SK-N-SH treated with all-trans-retinoic acid at 6 μM for 48 hours (cell line): ENCODE measurements around the gene ACBD4.

Source experiments
- ATAC-seq: fragments of 200-7000 bp; cut with Tn5 transposase; 3 replicates; pipeline ENCODE4 v1.9.1; 2020; ENCODE audit warnings: mild to moderate bottlenecking, moderate library complexity
- ARNTL ChIP-seq: fragments of 450-650 bp; formaldehyde crosslinking; IDR thresholded peaks from 2 replicates; pipeline ENCODE4 v1.5.0; 2020; ENCODE audit warnings: low read depth, mild to moderate bottlenecking, moderate library complexity, borderline replicate concordance
- BACH2 ChIP-seq: fragments of 250-450 bp; sonication (Bioruptor Pico); IDR thresholded peaks from 2 replicates; pipeline ENCODE4 v1.9.0; 2021; ENCODE audit warnings: mild to moderate bottlenecking, borderline replicate concordance
- CSDC2 ChIP-seq: fragments of 250-450 bp; sonication (Bioruptor Pico); IDR thresholded peaks from 2 replicates; pipeline ENCODE4 v1.5.0; 2020; ENCODE audit warnings: mild to moderate bottlenecking, moderate library complexity
- ESRRG ChIP-seq: fragments of 250-450 bp; sonication (Bioruptor Pico); IDR thresholded peaks from 2 replicates; pipeline ENCODE4 v1.6.1; 2021; ENCODE audit warnings: mild to moderate bottlenecking
- GLIS3 ChIP-seq: fragments of 250-450 bp; sonication (Bioruptor Pico); IDR thresholded peaks from 2 replicates; pipeline ENCODE4 v1.5.0; 2020; ENCODE audit warnings: mild to moderate bottlenecking, moderate library complexity
- ISL1 ChIP-seq: fragments of 250-450 bp; sonication (Bioruptor Pico); IDR thresholded peaks from 2 replicates; pipeline ENCODE4 v2.1.2; 2022; ENCODE audit warnings: mild to moderate bottlenecking, moderate library complexity
- OSR1 ChIP-seq: fragments of 250-450 bp; sonication (Bioruptor Pico); IDR thresholded peaks from 2 replicates; pipeline ENCODE4 v1.8.0; 2022; ENCODE audit warnings: moderate library complexity, mild to moderate bottlenecking, inconsistent platforms
- PPARA ChIP-seq: fragments of 250-450 bp; sonication (Bioruptor Pico); IDR thresholded peaks from 2 replicates; pipeline ENCODE4 v1.5.0; 2020; ENCODE audit warnings: mild to moderate bottlenecking, borderline replicate concordance
- RARB ChIP-seq: fragments of 250-450 bp; sonication (Bioruptor Pico); IDR thresholded peaks from 2 replicates; pipeline ENCODE4 v1.8.0; 2021; ENCODE audit warnings: mild to moderate bottlenecking, moderate library complexity
- SNAI2 ChIP-seq: fragments of 250-450 bp; sonication (Bioruptor Pico); IDR thresholded peaks from 2 replicates; pipeline ENCODE4 v1.5.0; 2020; ENCODE audit warnings: mild to moderate bottlenecking, moderate library complexity
- TCF4 ChIP-seq: fragments of 250-450 bp; sonication (Bioruptor Pico); IDR thresholded peaks from 2 replicates; pipeline ENCODE4 v1.8.0; 2021; ENCODE audit warnings: mild to moderate bottlenecking, moderate library complexity, borderline replicate concordance
- TOX ChIP-seq: fragments of 250-450 bp; sonication (Bioruptor Pico); IDR thresholded peaks from 2 replicates; pipeline ENCODE4 v1.8.0; 2021; ENCODE audit warnings: mild to moderate bottlenecking, moderate library complexity, borderline replicate concordance
- ZC3H10 ChIP-seq: fragments of 250-450 bp; sonication (Bioruptor Pico); IDR thresholded peaks from 2 replicates; pipeline ENCODE4 v1.5.1; 2021; ENCODE audit warnings: mild to moderate bottlenecking, moderate library complexity
- ZFP3 ChIP-seq: fragments of 250-450 bp; sonication (Bioruptor Pico); IDR thresholded peaks from 2 replicates; pipeline ENCODE4 v1.5.0; 2020; ENCODE audit warnings: mild to moderate bottlenecking, moderate library complexity
- ZFP30 ChIP-seq: fragments of 450-650 bp; formaldehyde crosslinking; IDR thresholded peaks from 2 replicates; pipeline ENCODE4 v1.5.0; 2022; ENCODE audit warnings: mild to moderate bottlenecking, moderate library complexity
- ZNF565 ChIP-seq: fragments of 450-650 bp; formaldehyde crosslinking; conservative IDR thresholded peaks from 2 replicates; pipeline ENCODE4 v1.5.0; 2020; ENCODE audit warnings: low read depth, mild to moderate bottlenecking, moderate library complexity
- ZNF70 ChIP-seq: fragments of 450-650 bp; formaldehyde crosslinking; IDR thresholded peaks from 2 replicates; pipeline ENCODE4 v1.5.0; 2020; ENCODE audit warnings: mild to moderate bottlenecking, moderate library complexity
- ZNF8 ChIP-seq: fragments of 450-650 bp; formaldehyde crosslinking; IDR thresholded peaks from 2 replicates; pipeline ENCODE4 v1.5.0; 2020; ENCODE audit warnings: mild to moderate bottlenecking, moderate library complexity
- TF ChIP-seq, protein P1 (sequence below): fragments of 250-450 bp; sonication (Bioruptor Pico); IDR thresholded peaks from 2 replicates; pipeline ENCODE4 v1.5.1; 2021; ENCODE audit warnings: mild to moderate bottlenecking, moderate library complexity
- TF ChIP-seq, protein P2 (sequence below): fragments of 250-450 bp; sonication (Bioruptor Pico); IDR thresholded peaks from 2 replicates; pipeline ENCODE4 v1.5.0; 2020; ENCODE audit warnings: mild to moderate bottlenecking, moderate library complexity
- TF ChIP-seq, protein P3 (sequence below): fragments of 250-450 bp; sonication (Bioruptor Pico); IDR thresholded peaks from 2 replicates; pipeline ENCODE4 v1.8.0; 2021; ENCODE audit warnings: low read depth, mild to moderate bottlenecking, moderate library complexity, borderline replicate concordance

ACBD4 gene

DNA sequence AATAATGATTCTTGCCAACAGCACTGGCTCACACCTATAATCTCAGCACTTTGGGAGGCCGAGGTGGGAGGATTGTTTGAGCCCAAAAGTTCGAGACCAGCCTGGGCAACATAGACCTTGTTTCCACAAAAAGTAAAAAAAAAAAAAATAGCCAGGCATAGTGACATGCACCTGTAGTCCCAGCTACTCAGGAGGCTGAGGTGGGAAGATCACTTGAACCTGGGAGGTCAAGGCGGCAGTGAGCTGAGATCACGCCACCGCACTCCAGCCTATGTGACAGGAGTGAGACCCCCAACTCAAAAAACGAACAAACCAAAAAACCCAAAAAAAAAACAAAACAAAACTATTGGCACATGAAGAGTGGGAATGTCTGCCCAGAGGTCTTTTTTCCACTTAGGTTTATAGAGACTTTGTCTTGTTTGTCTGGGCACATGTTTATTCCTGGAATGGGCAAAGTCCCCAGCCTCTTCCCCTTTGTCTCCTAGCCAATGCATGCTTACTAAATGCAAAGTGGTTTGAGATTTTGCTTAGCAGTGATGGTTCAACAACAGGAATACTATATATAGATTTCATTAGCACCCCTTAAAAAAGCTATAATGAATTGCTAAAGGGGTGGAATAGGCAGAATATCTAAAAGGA lies 48.5 kb upstream of the ACBD4 start (continued):
- TF ChIP-seq, protein P1, sequence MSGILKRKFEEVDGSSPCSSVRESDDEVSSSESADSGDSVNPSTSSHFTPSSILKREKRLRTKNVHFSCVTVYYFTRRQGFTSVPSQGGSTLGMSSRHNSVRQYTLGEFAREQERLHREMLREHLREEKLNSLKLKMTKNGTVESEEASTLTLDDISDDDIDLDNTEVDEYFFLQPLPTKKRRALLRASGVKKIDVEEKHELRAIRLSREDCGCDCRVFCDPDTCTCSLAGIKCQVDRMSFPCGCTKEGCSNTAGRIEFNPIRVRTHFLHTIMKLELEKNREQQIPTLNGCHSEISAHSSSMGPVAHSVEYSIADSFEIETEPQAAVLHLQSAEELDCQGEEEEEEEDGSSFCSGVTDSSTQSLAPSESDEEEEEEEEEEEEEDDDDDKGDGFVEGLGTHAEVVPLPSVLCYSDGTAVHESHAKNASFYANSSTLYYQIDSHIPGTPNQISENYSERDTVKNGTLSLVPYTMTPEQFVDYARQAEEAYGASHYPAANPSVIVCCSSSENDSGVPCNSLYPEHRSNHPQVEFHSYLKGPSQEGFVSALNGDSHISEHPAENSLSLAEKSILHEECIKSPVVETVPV (CRISPR knock-in tag): no peak
- TF ChIP-seq ZC3H10 (no peak), TOX (no peak), PPARA (CRISPR knock-in tag) (no peak)
- TF ChIP-seq, protein P2, sequence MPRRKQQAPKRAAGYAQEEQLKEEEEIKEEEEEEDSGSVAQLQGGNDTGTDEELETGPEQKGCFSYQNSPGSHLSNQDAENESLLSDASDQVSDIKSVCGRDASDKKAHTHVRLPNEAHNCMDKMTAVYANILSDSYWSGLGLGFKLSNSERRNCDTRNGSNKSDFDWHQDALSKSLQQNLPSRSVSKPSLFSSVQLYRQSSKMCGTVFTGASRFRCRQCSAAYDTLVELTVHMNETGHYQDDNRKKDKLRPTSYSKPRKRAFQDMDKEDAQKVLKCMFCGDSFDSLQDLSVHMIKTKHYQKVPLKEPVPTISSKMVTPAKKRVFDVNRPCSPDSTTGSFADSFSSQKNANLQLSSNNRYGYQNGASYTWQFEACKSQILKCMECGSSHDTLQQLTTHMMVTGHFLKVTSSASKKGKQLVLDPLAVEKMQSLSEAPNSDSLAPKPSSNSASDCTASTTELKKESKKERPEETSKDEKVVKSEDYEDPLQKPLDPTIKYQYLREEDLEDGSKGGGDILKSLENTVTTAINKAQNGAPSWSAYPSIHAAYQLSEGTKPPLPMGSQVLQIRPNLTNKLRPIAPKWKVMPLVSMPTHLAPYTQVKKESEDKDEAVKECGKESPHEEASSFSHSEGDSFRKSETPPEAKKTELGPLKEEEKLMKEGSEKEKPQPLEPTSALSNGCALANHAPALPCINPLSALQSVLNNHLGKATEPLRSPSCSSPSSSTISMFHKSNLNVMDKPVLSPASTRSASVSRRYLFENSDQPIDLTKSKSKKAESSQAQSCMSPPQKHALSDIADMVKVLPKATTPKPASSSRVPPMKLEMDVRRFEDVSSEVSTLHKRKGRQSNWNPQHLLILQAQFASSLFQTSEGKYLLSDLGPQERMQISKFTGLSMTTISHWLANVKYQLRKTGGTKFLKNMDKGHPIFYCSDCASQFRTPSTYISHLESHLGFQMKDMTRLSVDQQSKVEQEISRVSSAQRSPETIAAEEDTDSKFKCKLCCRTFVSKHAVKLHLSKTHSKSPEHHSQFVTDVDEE (CRISPR knock-in tag): no peak
- TF ChIP-seq, protein P3, sequence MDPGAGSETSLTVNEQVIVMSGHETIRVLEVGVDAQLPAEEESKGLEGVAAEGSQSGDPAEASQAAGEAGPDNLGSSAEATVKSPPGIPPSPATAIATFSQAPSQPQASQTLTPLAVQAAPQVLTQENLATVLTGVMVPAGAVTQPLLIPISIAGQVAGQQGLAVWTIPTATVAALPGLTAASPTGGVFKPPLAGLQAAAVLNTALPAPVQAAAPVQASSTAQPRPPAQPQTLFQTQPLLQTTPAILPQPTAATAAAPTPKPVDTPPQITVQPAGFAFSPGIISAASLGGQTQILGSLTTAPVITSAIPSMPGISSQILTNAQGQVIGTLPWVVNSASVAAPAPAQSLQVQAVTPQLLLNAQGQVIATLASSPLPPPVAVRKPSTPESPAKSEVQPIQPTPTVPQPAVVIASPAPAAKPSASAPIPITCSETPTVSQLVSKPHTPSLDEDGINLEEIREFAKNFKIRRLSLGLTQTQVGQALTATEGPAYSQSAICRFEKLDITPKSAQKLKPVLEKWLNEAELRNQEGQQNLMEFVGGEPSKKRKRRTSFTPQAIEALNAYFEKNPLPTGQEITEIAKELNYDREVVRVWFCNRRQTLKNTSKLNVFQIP: no peak
- TF ChIP-seq, all 23 proteins: peak for 0

DNA sequence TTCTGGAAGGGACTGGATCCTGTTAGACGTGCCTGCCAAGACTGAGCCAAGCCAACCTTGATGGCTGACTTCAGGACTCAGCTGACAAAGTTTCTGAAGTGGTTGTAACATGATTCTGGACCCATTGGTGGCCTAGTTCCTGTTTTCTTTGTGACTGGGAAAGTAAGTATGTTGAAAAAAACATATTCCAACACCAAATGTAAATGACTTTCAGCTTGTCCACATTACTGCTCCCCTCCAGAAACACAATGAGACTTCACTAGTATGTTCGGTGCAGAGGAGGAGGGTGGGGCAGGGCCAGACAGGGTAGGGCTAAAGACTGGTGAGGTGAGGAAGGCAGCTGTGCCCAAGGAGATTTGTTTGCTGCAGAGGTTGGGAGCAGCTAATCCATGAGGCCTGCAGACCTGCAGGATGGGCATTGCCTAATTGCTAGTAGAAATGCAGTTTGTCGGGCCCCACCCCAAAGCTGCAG lies 47.9 kb upstream of the ACBD4 start:
- TF ChIP-seq ISL1: no peak
- no peak for TF ChIP-seq BACH2 (CRISPR knock-in tag)
- TF ChIP-seq, protein P2 (CRISPR knock-in tag): no peak
- no peak for TF ChIP-seq ZC3H10
- no peak for TF ChIP-seq ESRRG
- no peak for TF ChIP-seq OSR1
- TF ChIP-seq CSDC2 (CRISPR knock-in tag): no peak
- TF ChIP-seq, protein P1 (CRISPR knock-in tag): no peak
- TF ChIP-seq ZNF8 (CRISPR knock-in tag): no peak
- no peak for TF ChIP-seq SNAI2 (CRISPR knock-in tag)
- no peak for TF ChIP-seq TCF4 (CRISPR knock-in tag)
- TF ChIP-seq GLIS3: no peak
- no peak for TF ChIP-seq ZFP30
- ATAC-seq: no peak

DNA sequence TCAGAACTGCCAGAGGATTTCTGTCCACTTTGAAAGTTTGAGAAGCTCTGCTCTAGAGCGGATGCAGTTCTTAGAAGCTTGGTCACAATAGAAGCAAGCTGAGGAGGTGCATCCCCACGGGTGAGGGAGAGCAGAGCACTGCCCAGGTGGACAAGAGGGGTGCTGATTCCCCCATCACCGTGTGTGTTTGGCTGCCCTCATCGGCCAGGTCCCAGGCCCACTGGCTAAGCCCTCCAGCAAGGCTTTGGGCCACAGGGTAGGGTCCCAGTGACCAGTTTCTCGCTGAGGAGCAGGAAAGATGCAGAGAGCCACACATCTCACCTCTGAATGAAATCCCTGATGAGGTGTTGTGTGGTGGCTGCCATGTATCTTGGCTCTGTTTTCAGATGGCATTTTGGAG lies 47.5 kb upstream of the ACBD4 start:
- TF ChIP-seq ZC3H10: no peak
- TF ChIP-seq, protein P3: no peak
- no peak for TF ChIP-seq ZNF70 (CRISPR knock-in tag)
- no peak for TF ChIP-seq BACH2 (CRISPR knock-in tag)
- no peak for TF ChIP-seq ISL1
- TF ChIP-seq ZFP3 (CRISPR knock-in tag): no peak
- no peak for TF ChIP-seq CSDC2 (CRISPR knock-in tag)
- TF ChIP-seq ESRRG: no peak
- TF ChIP-seq ZNF565 (CRISPR knock-in tag): no peak
- TF ChIP-seq, protein P1 (CRISPR knock-in tag): no peak
- no peak for TF ChIP-seq ARNTL (CRISPR knock-in tag)
- TF ChIP-seq RARB (CRISPR knock-in tag): no peak
- TF ChIP-seq SNAI2 (CRISPR knock-in tag): no peak
- no peak for TF ChIP-seq PPARA (CRISPR knock-in tag)
- no peak for ATAC-seq
